A549 (cell line): ENCODE measurements around the gene MAGI1. TPM values are rescaled to one million over a fixed set of nuclear protein-coding genes. Genes with fewer than 3 reads are reported as not detected.
"Not testable (repeated sequence)": the region's sequence is repeated elsewhere in the genome, so short reads cannot be mapped to it uniquely, and the experiment has no call there.

Experiments
- ATAC-seq, 2 experiments: fragments of 200-7000 bp in 1 of 2; fragments of >200 bp in 1 of 2; cut with Nextera tagmentation in 1 of 2; cut with Tn5 transposase in 1 of 2; 3 replicates each; pipeline versions ENCODE4 v1.8.0 to v1.9.1; 2018 to 2020; ENCODE audit warnings: mild to moderate bottlenecking in 1 of 2, moderate library complexity in 1 of 2
- CTCF ChIA-PET: fragments of 300-600 bp; sonication (Branson Sonifier 250); formaldehyde crosslinking; extraction: SDS; loops from one replicate; lab custom pipeline; 2021; ENCODE audit warnings: antibody characterized with exemption, inconsistent platforms; lab: Yijun Ruan, JAX
- POLR2A ChIA-PET: fragments of 350-600 bp; formaldehyde crosslinking; extraction: SDS; loops from one replicate; lab custom pipeline; 2021; ENCODE audit warnings: antibody characterized with exemption, inconsistent platforms; lab: Yijun Ruan, JAX
- DNase-seq, 2 experiments: peaks; one replicate each; pipeline versions ENCODE4 v3.0.0 to v3.0.0-alpha.2; 2011 to 2016; ENCODE audit warnings: low read depth in 1 of 2, low spot score in 1 of 2
- FAIRE-seq: peaks from 2 replicates; lab custom pipeline; 2011; peaks lifted over from hg19 to GRCh38; lab: Jason Lieb, UNC
- H3K27ac ChIP-seq, 2 experiments: fragments of >200 bp; sonication (Bioruptor Twin); formaldehyde crosslinking; 3 replicates each; pipeline ENCODE4 v1.5.1; 2016 to 2017
- H3K4me1 ChIP-seq: fragments of >200 bp; sonication (Bioruptor Twin); formaldehyde crosslinking; 3 replicates; pipeline ENCODE4 v1.6.1; 2016
- H3K4me2 ChIP-seq: fragments of >200 bp; sonication (Bioruptor Twin); formaldehyde crosslinking; 3 replicates; pipeline ENCODE4 v1.6.1; 2016
- H3K4me3 ChIP-seq: fragments of >200 bp; sonication (Bioruptor Twin); formaldehyde crosslinking; 3 replicates; pipeline ENCODE4 v1.5.1; 2016
- H3K9me3 ChIP-seq: fragments of >200 bp; sonication (Bioruptor Twin); formaldehyde crosslinking; 3 replicates; pipeline ENCODE4 v1.6.1; 2016
- CBX2 ChIP-seq: fragments of 200-600 bp; sonication (generic); IDR thresholded peaks from 2 replicates; pipeline ENCODE4 v1.6.1; 2016; ENCODE audit warnings: low read depth, mild to moderate bottlenecking, borderline replicate concordance
- CEBPB ChIP-seq, 2 experiments: fragments of >200 bp in 1 of 2; sonication (Bioruptor Twin) in 1 of 2; formaldehyde crosslinking in 1 of 2; IDR thresholded peaks; 2 replicates each; pipeline ENCODE4 v1.6.1; 2012 to 2016
- EHF ChIP-seq: fragments of 250-450 bp; sonication (Bioruptor Pico); IDR thresholded peaks from 2 replicates; pipeline ENCODE4 v1.5.0; 2020; ENCODE audit warnings: mild to moderate bottlenecking
- FOSB ChIP-seq: fragments of 250-450 bp; sonication (Bioruptor Pico); IDR thresholded peaks from 2 replicates; pipeline ENCODE4 v1.5.0; 2020; ENCODE audit warnings: mild to moderate bottlenecking, moderate library complexity
- GATA3 ChIP-seq: IDR thresholded peaks from 2 replicates; pipeline ENCODE4 v1.6.1; 2012; ENCODE audit warnings: borderline replicate concordance
- HOXB13 ChIP-seq: fragments of 250-450 bp; sonication (Bioruptor Pico); IDR thresholded peaks from 2 replicates; pipeline ENCODE4 v1.5.0; 2020; ENCODE audit warnings: low read depth, mild to moderate bottlenecking, moderate library complexity
- KDM5A ChIP-seq: fragments of 200-600 bp; sonication (generic); IDR thresholded peaks from 2 replicates; pipeline ENCODE4 v1.6.1; 2016; ENCODE audit warnings: antibody characterized with exemption, mild to moderate bottlenecking
- MAFK ChIP-seq: fragments of 450-650 bp; IDR thresholded peaks from 2 replicates; pipeline ENCODE4 v1.6.1; 2014; ENCODE audit not compliant: partially characterized antibody
- NFE2L2 ChIP-seq: fragments of 150-350 bp; conservative IDR thresholded peaks from 2 replicates; pipeline ENCODE4 v1.6.1; 2014; ENCODE audit warnings: low read length
- PHF8 ChIP-seq: fragments of 200-600 bp; sonication (generic); IDR thresholded peaks from 2 replicates; pipeline ENCODE4 v1.6.1; 2016; ENCODE audit warnings: low read depth, mild to moderate bottlenecking, antibody characterized with exemption, moderate library complexity, borderline replicate concordance
- RFX5 ChIP-seq: fragments of 450-650 bp; IDR thresholded peaks from 2 replicates; pipeline ENCODE4 v1.7.1; 2014; ENCODE audit warnings: antibody characterized with exemption, mild to moderate bottlenecking, moderate library complexity
- RNF2 ChIP-seq: fragments of 200-600 bp; sonication (generic); IDR thresholded peaks from 2 replicates; pipeline ENCODE4 v1.6.1; 2016; ENCODE audit warnings: low read depth, mild to moderate bottlenecking, antibody characterized with exemption, moderate library complexity, borderline replicate concordance
- SREBF2 ChIP-seq: fragments of 450-650 bp; IDR thresholded peaks from 2 replicates; pipeline ENCODE4 v1.6.1; 2014; ENCODE audit warnings: mild to moderate bottlenecking, moderate library complexity
- ZC3H11A ChIP-seq: fragments of 450-650 bp; IDR thresholded peaks from 2 replicates; pipeline ENCODE4 v1.6.1; 2014; ENCODE audit warnings: antibody characterized with exemption, mild to moderate bottlenecking
- ZFP36 ChIP-seq: fragments of 450-650 bp; IDR thresholded peaks from 2 replicates; pipeline ENCODE4 v1.6.1; 2014; ENCODE audit warnings: borderline replicate concordance; ENCODE audit not compliant: partially characterized antibody
- ZNF302 ChIP-seq: fragments of 250-450 bp; sonication (Bioruptor Pico); IDR thresholded peaks from 2 replicates; pipeline ENCODE4 v1.9.0; 2021; ENCODE audit warnings: inconsistent platforms, mild to moderate bottlenecking, moderate library complexity
- WGBS: methylation state at CpG from one replicate; pipeline ENCODE4 v1.1.6; 2017; ENCODE audit errors: missing lambda C conversion rate; 5-methylcytosine and 5-hydroxymethylcytosine counted together
- polyA plus RNA-seq, 4 experiments: library from polyadenylated mRNA; depleted of rRNA in 3 of 4; stranded (reverse); fragments of >200 nt; fragmentation: RNase III in 1 of 4; extraction: RNeasy Plus Mini Kit Qiagen cat#74134 plus additional on column Dnase treatment in 1 of 4; gene quantifications; 2 replicates in 3 of 4; 3 replicates in 1 of 4; pipeline ENCODE4 v1.2.3, GENCODE V29; 2011 to 2017
- TF ChIP-seq, protein P1 (sequence below): fragments of 450-650 bp; IDR thresholded peaks from 2 replicates; pipeline ENCODE4 v1.6.1; 2014; ENCODE audit warnings: antibody characterized with exemption
- TF ChIP-seq, protein P2 (sequence below): fragments of 150-350 bp; IDR thresholded peaks from 2 replicates; pipeline ENCODE4 v1.6.1; 2014; ENCODE audit warnings: low read depth, mild to moderate bottlenecking, low read length
- TF ChIP-seq, protein P3 (sequence below): IDR thresholded peaks from 2 replicates; pipeline ENCODE4 v1.6.1; 2012
- TF ChIP-seq, protein P4 (sequence below): fragments of >200 bp; sonication (Bioruptor Twin); formaldehyde crosslinking; IDR thresholded peaks from 3 replicates; pipeline ENCODE4 v1.6.1; 2016

MAGI1 gene
- polyA plus RNA-seq, 2 of the 4 experiments (the other 2 are of a cell fraction): 4.7 to 6.6 TPM

DNA sequence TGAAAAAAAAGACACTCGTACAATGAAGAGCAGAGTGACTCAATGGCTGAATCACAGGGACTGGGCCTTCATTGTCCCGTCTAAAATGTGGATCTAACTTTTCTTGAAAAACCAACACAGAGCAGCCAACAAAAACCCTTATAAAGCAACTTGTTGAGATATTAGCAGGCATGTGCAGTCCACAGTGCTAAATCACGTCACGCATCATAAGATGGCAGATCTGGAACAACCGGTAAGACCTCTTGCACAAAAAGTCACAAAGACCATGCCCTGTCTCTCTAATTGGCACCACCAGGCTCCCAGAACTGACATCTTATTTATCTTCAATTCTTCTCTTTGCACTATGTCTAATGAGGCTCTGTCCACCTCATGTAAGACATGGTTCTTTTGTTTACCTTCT, 177.0 kb downstream of the MAGI1 start (continued):
- TF ChIP-seq GATA3 (no peak), NFE2L2 (no peak), HOXB13 (CRISPR knock-in tag) (no peak), ZNF302 (CRISPR knock-in tag) (no peak)

DNA sequence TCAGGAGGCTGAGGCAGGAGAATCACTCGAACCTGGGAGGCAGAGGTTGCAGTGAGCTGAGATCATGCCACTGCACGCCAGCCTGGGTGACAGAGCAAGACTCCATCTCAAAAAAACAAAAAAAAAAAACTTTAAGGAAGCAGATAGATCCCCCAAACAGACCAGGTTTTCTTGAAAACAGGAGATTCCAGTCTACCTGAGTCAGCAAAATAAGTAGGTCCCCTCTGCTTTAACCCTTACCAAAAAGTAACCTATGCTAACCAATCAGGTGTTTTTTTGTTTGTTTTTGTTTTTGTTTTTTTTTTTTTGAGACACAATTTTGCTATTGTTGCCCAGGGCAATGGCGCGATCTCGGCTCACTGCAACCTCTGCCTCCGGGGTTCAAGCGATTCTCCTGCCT, 179.1 kb downstream of the MAGI1 start:
- H3K4me1 ChIP-seq, POLR2A ChIA-PET, ATAC-seq, H3K4me2 ChIP-seq, H3K9me3 ChIP-seq: not testable (repeated sequence)
- TF ChIP-seq MAFK: peak; percentile 67
- TF ChIP-seq, all 56 proteins: peak for 1; not testable (repeated sequence) for 55
- DNase-seq, CTCF ChIA-PET, FAIRE-seq, H3K4me3 ChIP-seq, H3K27ac ChIP-seq: not testable (repeated sequence)
- 78% methylated on average over 7 of the region's 7 CpGs for WGBS

DNA sequence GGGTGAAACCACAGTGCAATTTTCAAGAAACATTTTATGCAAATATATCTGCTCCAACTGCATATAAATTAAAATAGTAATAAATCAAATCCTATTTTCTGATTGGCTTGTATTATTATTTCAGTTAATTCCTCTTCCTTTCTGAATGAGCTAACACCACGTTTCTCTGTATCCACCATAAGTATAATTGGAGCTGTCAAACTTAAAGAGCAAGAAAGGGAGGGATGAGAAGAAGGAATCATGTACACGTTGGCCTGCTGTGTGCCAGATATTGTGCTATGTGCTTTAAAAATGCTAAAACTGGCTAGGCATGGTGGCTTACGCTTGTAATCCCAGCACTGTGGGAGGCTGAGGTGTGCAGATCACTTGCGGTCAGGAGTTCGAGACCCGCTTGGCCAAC, 180.0 kb downstream of the MAGI1 start:
- ChIA-PET POLR2A (no interaction called here), CTCF (no interaction called here)
- no peak overlapping the region for H3K4me2 ChIP-seq
- TF ChIP-seq RFX5 (no peak), KDM5A (no peak), CEBPB (IDR thresholded peaks at IDR 0.05) (no peak), SREBF2 (no peak), GATA3 (no peak), CBX2 (no peak), ZC3H11A (no peak), EHF (CRISPR knock-in tag) (no peak), RNF2 (no peak), ZFP36 (no peak), PHF8 (no peak), FOSB (no peak)
- TF ChIP-seq, protein P1, sequence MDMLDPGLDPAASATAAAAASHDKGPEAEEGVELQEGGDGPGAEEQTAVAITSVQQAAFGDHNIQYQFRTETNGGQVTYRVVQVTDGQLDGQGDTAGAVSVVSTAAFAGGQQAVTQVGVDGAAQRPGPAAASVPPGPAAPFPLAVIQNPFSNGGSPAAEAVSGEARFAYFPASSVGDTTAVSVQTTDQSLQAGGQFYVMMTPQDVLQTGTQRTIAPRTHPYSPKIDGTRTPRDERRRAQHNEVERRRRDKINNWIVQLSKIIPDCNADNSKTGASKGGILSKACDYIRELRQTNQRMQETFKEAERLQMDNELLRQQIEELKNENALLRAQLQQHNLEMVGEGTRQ: no peak
- TF ChIP-seq, protein P2, sequence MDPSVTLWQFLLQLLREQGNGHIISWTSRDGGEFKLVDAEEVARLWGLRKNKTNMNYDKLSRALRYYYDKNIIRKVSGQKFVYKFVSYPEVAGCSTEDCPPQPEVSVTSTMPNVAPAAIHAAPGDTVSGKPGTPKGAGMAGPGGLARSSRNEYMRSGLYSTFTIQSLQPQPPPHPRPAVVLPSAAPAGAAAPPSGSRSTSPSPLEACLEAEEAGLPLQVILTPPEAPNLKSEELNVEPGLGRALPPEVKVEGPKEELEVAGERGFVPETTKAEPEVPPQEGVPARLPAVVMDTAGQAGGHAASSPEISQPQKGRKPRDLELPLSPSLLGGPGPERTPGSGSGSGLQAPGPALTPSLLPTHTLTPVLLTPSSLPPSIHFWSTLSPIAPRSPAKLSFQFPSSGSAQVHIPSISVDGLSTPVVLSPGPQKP: no peak
- TF ChIP-seq, protein P3, sequence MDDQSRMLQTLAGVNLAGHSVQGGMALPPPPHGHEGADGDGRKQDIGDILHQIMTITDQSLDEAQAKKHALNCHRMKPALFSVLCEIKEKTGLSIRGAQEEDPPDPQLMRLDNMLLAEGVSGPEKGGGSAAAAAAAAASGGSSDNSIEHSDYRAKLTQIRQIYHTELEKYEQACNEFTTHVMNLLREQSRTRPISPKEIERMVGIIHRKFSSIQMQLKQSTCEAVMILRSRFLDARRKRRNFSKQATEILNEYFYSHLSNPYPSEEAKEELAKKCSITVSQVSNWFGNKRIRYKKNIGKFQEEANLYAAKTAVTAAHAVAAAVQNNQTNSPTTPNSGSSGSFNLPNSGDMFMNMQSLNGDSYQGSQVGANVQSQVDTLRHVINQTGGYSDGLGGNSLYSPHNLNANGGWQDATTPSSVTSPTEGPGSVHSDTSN: no peak
- TF ChIP-seq, protein P4, sequence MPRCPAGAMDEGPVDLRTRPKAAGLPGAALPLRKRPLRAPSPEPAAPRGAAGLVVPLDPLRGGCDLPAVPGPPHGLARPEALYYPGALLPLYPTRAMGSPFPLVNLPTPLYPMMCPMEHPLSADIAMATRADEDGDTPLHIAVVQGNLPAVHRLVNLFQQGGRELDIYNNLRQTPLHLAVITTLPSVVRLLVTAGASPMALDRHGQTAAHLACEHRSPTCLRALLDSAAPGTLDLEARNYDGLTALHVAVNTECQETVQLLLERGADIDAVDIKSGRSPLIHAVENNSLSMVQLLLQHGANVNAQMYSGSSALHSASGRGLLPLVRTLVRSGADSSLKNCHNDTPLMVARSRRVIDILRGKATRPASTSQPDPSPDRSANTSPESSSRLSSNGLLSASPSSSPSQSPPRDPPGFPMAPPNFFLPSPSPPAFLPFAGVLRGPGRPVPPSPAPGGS: no peak
- FAIRE-seq (no peak), DNase-seq (no peak), ATAC-seq (no peak)
- peaks cover 6% of the 10 kb centered on the region; the same call in 1 of the 3 replicates for H3K4me1 ChIP-seq
- no peak overlapping the region for H3K4me3 ChIP-seq
- H3K9me3 ChIP-seq: no peaks in the 10 kb centered on the region
- H3K27ac ChIP-seq: no peak overlapping the region
- 83% methylated on average over 6 of the region's 6 CpGs for WGBS
